Skeletal muscle tissue (tissue), 4 donors: ENCODE measurements around the gene VEGFB. TPM values are rescaled to one million over a fixed set of nuclear protein-coding genes. Genes with fewer than 3 reads are reported as not detected.

Experiments
- H3K27ac ChIP-seq: one replicate; pipeline ENCODE4 v1.7.0; 2013; ENCODE audit warnings: mild to moderate bottlenecking, low read depth, low read length, inconsistent platforms
- H3K27me3 ChIP-seq, 3 donors: one replicate each; pipeline ENCODE4 v1.7.0; 2013; ENCODE audit warnings: low read length in 3 of 3; ENCODE audit not compliant: control insufficient read depth in 3 of 3, insufficient read depth in 3 of 3
- H3K36me3 ChIP-seq, 3 donors: one replicate each; pipeline ENCODE4 v1.7.0; 2013; ENCODE audit warnings: low read length in 3 of 3; ENCODE audit not compliant: control insufficient read depth in 3 of 3, insufficient read depth in 3 of 3
- H3K4me1 ChIP-seq, 3 donors: one replicate each; pipeline ENCODE4 v1.7.0; 2013; ENCODE audit warnings: low read length in 3 of 3, mild to moderate bottlenecking in 3 of 3; ENCODE audit not compliant: control insufficient read depth in 3 of 3, insufficient read depth in 3 of 3
- H3K4me3 ChIP-seq, 3 donors: one replicate each; pipeline ENCODE4 v1.7.0; 2013; ENCODE audit warnings: low read length in 3 of 3
- H3K9ac ChIP-seq, 3 donors: one replicate each; pipeline ENCODE4 v1.7.0; 2013; ENCODE audit warnings: low read length in 3 of 3, mild to moderate bottlenecking in 3 of 3, moderate library complexity in 2 of 3, low read depth in 1 of 3
- H3K9me3 ChIP-seq, 3 donors: one replicate each; pipeline ENCODE4 v1.7.0; 2013; ENCODE audit warnings: low read length in 3 of 3; ENCODE audit not compliant: control insufficient read depth in 3 of 3
- total RNA-seq: library from RNA; depleted of rRNA; stranded (reverse); fragments of >200 nt; gene quantifications from one replicate; pipeline ENCODE4 v1.2.3, GENCODE V29; 2014
- donor health status: Osteomylitis.

VEGFB gene
- total RNA-seq, 1 donor from 2014 or later = 24.5 TPM

DNA sequence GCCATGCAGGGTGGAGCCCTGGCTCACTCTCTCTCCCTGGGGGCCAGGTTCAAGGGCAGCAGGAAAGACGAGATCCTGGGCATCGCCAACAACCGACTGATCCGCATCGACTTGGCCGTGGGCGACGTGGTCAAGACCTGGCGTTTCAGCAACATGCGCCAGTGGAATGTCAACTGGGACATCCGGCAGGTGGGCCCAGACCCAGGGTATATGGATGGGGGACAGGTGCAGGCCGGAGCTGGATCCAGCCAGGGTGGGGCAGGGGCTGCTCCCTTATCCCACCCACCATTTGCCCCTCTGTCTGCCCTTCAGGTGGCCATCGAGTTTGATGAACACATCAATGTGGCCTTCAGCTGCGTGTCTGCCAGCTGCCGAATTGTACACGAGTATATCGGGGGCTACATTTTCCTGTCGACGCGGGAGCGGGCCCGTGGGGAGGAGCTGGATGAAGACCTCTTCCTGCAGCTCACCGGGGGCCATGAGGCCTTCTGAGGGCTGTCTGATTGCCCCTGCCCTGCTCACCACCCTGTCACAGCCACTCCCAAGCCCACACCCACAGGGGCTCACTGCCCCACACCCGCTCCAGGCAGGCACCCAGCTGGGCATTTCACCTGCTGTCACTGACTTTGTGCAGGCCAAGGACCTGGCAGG is 11.3 kb upstream of the VEGFB start:
- Histone ChIP-seq H3K4me3 (peak overlapping the region in 2 of 3 donors; percentile 13 to 20), H3K27me3 (no peaks in the 10 kb centered on the region), H3K9ac (peak overlapping the region; percentile 43 to 68 (median 45)), H3K36me3 (peaks cover 8 to 17% (median 15%) of the 10 kb centered on the region in 3 donors), H3K27ac (peak overlapping the region; percentile 65), H3K4me1 (peaks cover 60 to 66% (median 63%) of the 10 kb centered on the region in 3 donors), H3K9me3 (no peaks in the 10 kb centered on the region)

GRCh38 chr11:64224151-64224890 is 10.1 kb upstream of the VEGFB start:
- no peaks in the 10 kb centered on the region for H3K9me3 ChIP-seq
- H3K4me1 ChIP-seq = peaks cover 57 to 67% (median 62%) of the 10 kb centered on the region in 3 donors
- peaks cover 8 to 17% (median 15%) of the 10 kb centered on the region in 3 donors for H3K36me3 ChIP-seq
- peak overlapping the region in 2 of 3 donors; percentile 95 to 97 for H3K4me3 ChIP-seq
- no peaks in the 10 kb centered on the region for H3K27me3 ChIP-seq
- peak overlapping the region; percentile 51 to 99 (median 99) for H3K9ac ChIP-seq
- H3K27ac ChIP-seq = peak overlapping the region; percentile 33

GRCh38 chr11:64224891-64225607 is 9.3 kb upstream of the VEGFB start:
- Histone ChIP-seq H3K27ac (peak overlapping the region; percentile 95), H3K9ac (peak overlapping the region; percentile 98 to 99 (median 99)), H3K4me1 (peaks cover 64 to 73% (median 69%) of the 10 kb centered on the region in 3 donors), H3K36me3 (peaks cover 8 to 17% (median 14%) of the 10 kb centered on the region in 3 donors), H3K27me3 (no peaks in the 10 kb centered on the region), H3K4me3 (peak overlapping the region; percentile 90 to 97 (median 95)), H3K9me3 (no peaks in the 10 kb centered on the region)

DNA sequence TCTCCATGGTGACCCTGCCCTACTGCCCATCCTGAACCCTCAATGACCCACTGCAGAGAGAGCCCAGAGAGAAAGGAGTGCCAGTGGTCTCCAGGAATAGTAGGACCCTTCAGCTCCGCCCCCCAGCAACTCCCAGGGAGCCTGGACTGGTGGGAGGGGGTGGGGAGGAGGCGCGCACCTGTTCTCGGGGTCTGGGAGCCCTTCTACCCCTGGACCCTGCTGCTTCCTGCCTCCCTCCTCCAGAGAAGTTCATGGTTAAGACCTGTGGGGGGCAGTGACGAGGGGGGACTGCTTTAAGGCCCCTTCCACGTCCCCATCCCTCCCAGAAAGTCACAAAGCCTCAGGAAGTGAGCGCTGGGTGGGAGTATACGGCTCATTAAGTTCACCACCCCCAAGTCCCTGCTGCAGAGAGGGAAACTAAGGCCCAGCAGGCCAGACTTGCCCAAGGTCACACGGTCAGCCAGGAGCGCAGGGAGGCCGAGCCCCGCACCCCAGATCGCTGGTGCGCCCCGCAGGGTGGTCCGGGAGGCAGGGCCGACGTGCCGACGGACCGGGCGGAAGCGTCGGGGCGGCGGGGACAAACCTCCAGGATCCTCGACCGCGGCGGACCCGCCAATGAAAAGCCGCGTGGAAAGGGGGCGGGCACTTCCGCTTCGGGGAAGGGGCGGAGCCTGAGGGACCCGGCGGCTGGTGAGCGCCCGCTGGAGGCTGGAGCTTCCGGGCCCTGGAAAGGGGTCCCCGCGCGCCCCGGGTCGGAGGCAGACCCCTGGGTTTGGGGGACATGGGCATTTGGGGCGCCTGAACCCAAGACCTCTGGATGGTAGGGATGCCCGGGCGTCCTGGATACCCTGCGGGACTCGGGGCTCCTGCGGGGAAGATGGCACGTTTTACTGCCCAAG is 8.5 kb upstream of the VEGFB start, which contains the start of the genes NUDT22 and TRPT1:
Gene NUDT22 (plus strand): TSS at position 667 of the 899 bp plus-strand sequence. CDS start 379 bp downstream, outside the sequence.
Gene TRPT1 (minus strand): TSS at position 579 of the 899 bp plus-strand sequence. CDS start 326 bp downstream, at position 253.
- Histone ChIP-seq H3K36me3 (peaks cover 5 to 15% (median 10%) of the 10 kb centered on the region in 3 donors), H3K27ac (peak within 1 kb of the TSS; percentile 95), H3K27me3 (no peaks in the 10 kb centered on the region), H3K9ac (peak within 1 kb of the TSS; percentile 98 to 99 (median 99)), H3K4me1 (peaks cover 63 to 69% (median 66%) of the 10 kb centered on the region in 3 donors), H3K4me3 (peak within 1 kb of the TSS; percentile 90 to 97 (median 95)), H3K9me3 (no peaks in the 10 kb centered on the region)

DNA sequence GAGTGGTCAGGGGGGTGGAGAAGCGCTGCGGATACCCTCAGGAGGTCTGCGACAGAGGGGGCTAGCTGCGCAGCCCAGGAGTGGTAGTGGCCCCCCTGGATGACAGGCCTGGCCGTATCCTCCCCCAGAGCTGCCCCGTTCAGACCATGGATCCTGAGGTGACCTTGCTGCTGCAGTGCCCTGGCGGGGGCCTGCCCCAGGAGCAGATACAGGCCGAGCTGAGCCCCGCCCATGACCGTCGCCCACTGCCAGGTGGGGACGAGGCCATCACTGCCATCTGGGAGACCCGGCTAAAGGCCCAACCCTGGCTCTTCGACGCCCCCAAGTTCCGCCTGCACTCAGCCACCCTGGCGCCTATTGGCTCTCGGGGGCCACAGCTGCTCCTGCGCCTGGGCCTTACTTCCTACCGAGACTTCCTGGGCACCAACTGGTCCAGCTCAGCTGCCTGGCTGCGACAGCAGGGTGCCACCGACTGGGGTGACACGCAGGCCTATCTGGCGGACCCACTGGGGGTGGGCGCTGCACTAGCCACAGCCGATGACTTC is 7.8 kb upstream of the VEGFB start:
- H3K4me1 ChIP-seq = peaks cover 62 to 64% (median 64%) of the 10 kb centered on the region in 3 donors
- H3K36me3 ChIP-seq = peaks cover 0 to 11% (median 10%) of the 10 kb centered on the region in 3 donors
- peak overlapping the region; percentile 95 for H3K27ac ChIP-seq
- H3K4me3 ChIP-seq = peak overlapping the region; percentile 90 to 97 (median 95)
- peak overlapping the region; percentile 98 to 99 (median 99) for H3K9ac ChIP-seq
- no peaks in the 10 kb centered on the region for H3K27me3 ChIP-seq
- no peaks in the 10 kb centered on the region for H3K9me3 ChIP-seq

- H3K9ac ChIP-seq = peak overlapping the region; percentile 98 to 99 (median 99)
Measured at GRCh38 chr11:64227405-64227956, 6.9 kb upstream of the VEGFB start.

GRCh38 chr11:64229090-64229743 is 5.2 kb upstream of the VEGFB start:
- Histone ChIP-seq H3K9ac (peak overlapping the region; percentile 52 to 94 (median 90)), H3K9me3 (no peaks in the 10 kb centered on the region), H3K4me1 (peaks cover 52 to 59% (median 52%) of the 10 kb centered on the region in 3 donors), H3K4me3 (peak overlapping the region in 2 of 3 donors; percentile 80 to 87), H3K27me3 (no peaks in the 10 kb centered on the region), H3K36me3 (peaks cover 0 to 5% (median 5%) of the 10 kb centered on the region in 3 donors), H3K27ac (peak overlapping the region; percentile 92)

More at GRCh38 chr11:64227405-64227956, 6.9 kb upstream of the VEGFB start:
- Histone ChIP-seq H3K27ac (peak overlapping the region; percentile 95), H3K9me3 (no peaks in the 10 kb centered on the region), H3K36me3 (peaks cover 0 to 11% (median 10%) of the 10 kb centered on the region in 3 donors), H3K4me1 (peaks cover 62 to 63% (median 63%) of the 10 kb centered on the region in 3 donors), H3K4me3 (peak overlapping the region; percentile 90 to 97 (median 95)), H3K27me3 (no peaks in the 10 kb centered on the region)

DNA sequence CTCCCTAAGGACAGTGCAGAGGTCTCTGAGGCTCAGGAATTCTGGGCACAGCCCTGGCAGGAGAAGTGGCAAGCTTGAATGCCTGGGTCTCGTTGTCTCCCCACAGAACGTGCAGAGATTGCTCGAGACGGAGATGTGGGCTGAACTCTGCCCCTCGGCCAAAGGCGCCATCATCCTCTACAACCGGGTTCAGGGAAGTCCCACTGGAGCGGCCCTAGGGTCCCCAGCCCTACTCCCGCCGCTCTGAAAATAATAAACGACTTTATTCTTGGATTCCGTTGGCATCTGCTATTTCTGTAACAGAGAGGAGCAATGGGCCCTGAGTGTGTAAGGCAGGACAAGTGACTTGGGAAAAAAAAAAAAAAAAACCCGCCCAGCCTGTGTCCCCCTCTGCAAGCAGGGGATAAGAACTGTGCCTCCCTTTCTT is 4.6 kb upstream of the VEGFB start:
- Histone ChIP-seq H3K36me3 (peaks cover 0 to 3% (median 2%) of the 10 kb centered on the region in 3 donors), H3K9me3 (no peaks in the 10 kb centered on the region), H3K27ac (peak overlapping the region; percentile 92), H3K4me3 (peak overlapping the region; percentile 74 to 87 (median 80)), H3K9ac (peak overlapping the region; percentile 87 to 94 (median 90)), H3K27me3 (no peaks in the 10 kb centered on the region), H3K4me1 (peaks cover 46 to 54% (median 47%) of the 10 kb centered on the region in 3 donors)
